HL-60 (cell line): ENCODE data around the gene ASCC2.

ENCODE experiments used
- DNase-seq, 2 experiments: peaks; one replicate each; pipeline ENCODE4 v3.0.0-alpha.2; 2010 to 2020; ENCODE audit warnings: low read depth in 1 of 2, low spot score in 1 of 2
- H3K27ac ChIP-seq: fragments of 250-450 bp; sonication (Bioruptor Pico); replicated peaks from 2 replicates; pipeline ENCODE4 v1.5.1; 2020; ENCODE audit warnings: mild to moderate bottlenecking, moderate library complexity
- H3K27me3 ChIP-seq: fragments of 250-450 bp; sonication (Bioruptor Pico); 2 replicates; pipeline ENCODE4 v1.5.1; 2021; ENCODE audit warnings: mild to moderate bottlenecking, moderate library complexity; ENCODE audit not compliant: insufficient read depth, poor library complexity, severe bottlenecking
- H3K4me3 ChIP-seq: replicated peaks from 2 replicates; pipeline ENCODE4 v1.5.1; 2011; ENCODE audit warnings: mild to moderate bottlenecking, control low read depth, low read length; ENCODE audit not compliant: insufficient read depth
- CTCF ChIP-seq: IDR thresholded peaks from one replicate; pipeline ENCODE4 v1.5.1; 2011; ENCODE audit warnings: low read length, control low read depth, inconsistent platforms; ENCODE audit not compliant: insufficient read depth
- GABPA ChIP-seq: IDR thresholded peaks from 2 replicates; pipeline ENCODE4 v1.6.1; 2012; ENCODE audit warnings: low read depth
- POLR2AphosphoS5 ChIP-seq: IDR thresholded peaks from 2 replicates; pipeline ENCODE4 v1.6.1; 2012; ENCODE audit warnings: low read depth
- REST ChIP-seq: IDR thresholded peaks from 2 replicates; pipeline ENCODE4 v1.6.1; 2012; ENCODE audit warnings: low read depth; ENCODE audit not compliant: insufficient replicate concordance
- SPI1 ChIP-seq: IDR thresholded peaks from 2 replicates; pipeline ENCODE4 v1.6.1; 2012; ENCODE audit warnings: low read depth, mild to moderate bottlenecking, borderline replicate concordance

Gene ASCC2

DNA sequence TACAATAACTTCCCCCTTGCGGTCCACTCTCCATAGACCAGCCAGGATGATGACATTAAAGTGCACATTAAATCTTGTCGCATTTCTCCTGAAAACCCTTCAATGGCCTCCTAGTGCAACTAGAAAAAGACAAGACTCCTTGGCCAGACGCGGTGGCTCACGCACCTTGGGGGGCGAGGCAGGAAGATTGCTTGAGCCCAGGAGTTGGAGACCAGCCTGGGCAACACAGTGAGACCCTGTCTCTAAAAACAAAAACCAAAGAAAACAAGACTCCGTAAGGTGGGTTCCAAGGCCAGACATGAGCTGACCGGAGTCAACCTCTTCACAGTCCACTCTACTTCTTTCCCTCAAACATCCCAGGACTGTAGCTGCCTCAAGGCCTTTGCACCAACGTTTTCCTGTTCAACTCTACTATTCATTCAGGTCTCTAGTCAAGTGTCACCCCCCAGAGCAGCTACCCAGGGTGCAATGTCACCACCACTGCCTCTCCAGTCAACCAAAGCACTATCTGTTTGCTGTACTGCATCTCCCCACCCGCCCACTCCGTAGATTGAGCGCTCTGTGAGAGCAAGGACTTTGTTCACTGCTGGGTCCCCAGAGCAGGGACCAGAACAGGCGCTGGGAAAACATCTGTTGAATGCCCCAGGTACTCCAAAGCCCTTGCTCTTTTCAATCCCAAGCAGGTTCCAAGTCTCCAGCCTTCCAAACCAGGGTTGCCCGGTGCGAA lies 72.0 kb downstream of the ASCC2 start:
- DNase-seq: peak in 1 of 2 experiments; percentile 49

DNA sequence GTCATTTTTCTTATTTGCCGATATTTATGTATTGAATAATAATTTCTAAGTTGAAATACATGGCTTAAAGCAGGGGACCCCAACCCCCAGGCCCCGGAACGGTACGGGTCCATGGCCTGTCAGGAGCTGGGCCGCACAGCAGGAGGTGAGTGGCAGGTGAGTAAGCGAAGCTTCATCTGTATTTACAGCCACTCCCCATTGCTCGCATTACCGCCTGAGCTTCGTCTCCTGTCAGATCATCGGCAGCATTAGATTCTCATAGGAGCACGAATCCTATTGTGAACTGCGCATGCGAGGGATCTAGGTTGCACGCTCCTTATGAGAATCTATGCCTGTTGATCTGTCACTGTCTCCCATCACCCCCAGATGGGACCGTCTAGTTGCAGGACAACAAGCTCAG lies 75.8 kb downstream of the ASCC2 start:
- Histone ChIP-seq H3K27ac (no peak overlapping the region), H3K27me3 (no peaks in the 10 kb centered on the region), H3K4me3 (no peak overlapping the region)
- TF ChIP-seq SPI1 (no peak), POLR2AphosphoS5 (no peak), REST (no peak), CTCF (no peak), GABPA (no peak)
- no peak for DNase-seq

More for the DNA sequence above, 72.0 kb downstream of the ASCC2 start:
- no peak for TF ChIP-seq POLR2AphosphoS5
- TF ChIP-seq SPI1: no peak
- no peak for TF ChIP-seq GABPA
- TF ChIP-seq CTCF: no peak
- no peak for TF ChIP-seq REST
- peak overlapping the region; percentile 75 for H3K27ac ChIP-seq
- H3K27me3 ChIP-seq: no peaks in the 10 kb centered on the region
- H3K4me3 ChIP-seq: peak overlapping the region; percentile 80

- H3K27me3 ChIP-seq: no peaks in the 10 kb centered on the region
- DNase-seq: no peak
- TF ChIP-seq REST (no peak), POLR2AphosphoS5 (no peak), SPI1 (no peak), GABPA (no peak), CTCF (no peak)
- no peak overlapping the region for H3K4me3 ChIP-seq
- H3K27ac ChIP-seq: no peak overlapping the region
Observed at GRCh38 chr22:29758959-29759358, 79.1 kb downstream of the ASCC2 start.
